NCI-H1092 (cell line): Measurements from ENCODE around the gene ZNF506.
"Not testable (repeated sequence)": the region's sequence is repeated elsewhere in the genome, so short reads cannot be mapped to it uniquely, and the experiment has no call there.

Experiments
- DNase-seq: peaks from one replicate; lab custom pipeline; 2025; lab: John Stamatoyannopoulos, UW

ZNF506 gene

DNA sequence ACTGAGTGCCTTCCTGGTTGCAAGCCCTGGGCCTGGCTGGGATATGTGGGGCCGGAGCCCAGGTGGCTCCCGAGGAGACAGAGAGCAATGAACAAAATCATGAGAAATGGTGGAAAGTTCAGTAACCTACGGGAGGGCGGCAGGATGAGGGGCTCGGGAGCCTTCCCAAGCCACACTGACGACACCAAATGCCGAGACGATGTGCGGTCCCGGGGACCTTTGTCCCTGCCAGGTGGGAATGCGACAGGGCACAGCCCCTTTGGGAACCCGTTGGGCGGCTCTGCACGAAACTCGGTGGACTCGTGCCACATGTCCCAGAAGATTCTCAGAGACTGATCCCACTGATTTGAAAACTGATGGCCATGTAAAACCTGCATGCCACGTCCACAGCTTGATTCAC lies 76.9 kb downstream of the ZNF506 start:
- no peak for DNase-seq

DNA sequence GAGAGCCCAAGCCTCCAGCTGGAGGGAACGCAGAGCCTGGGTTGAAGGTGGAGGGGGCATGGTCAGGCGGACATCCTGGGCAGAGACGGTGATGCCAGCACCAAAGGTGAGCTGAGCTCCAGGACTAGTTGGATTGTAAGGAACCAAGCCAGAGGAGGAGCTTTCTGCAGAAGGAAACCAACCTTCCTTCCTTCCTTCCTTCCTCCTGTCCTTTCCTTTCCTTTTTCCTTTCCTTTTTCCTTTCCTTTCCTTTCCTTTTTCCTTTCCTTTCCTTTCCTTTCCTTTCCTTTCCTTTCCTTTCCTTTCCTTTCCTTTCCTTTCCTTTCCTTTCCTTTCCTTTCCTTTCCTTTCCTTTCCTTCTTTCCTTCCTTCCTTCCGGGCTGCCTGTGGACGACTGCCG lies 77.6 kb downstream of the ZNF506 start:
- not testable (repeated sequence) for DNase-seq

DNA sequence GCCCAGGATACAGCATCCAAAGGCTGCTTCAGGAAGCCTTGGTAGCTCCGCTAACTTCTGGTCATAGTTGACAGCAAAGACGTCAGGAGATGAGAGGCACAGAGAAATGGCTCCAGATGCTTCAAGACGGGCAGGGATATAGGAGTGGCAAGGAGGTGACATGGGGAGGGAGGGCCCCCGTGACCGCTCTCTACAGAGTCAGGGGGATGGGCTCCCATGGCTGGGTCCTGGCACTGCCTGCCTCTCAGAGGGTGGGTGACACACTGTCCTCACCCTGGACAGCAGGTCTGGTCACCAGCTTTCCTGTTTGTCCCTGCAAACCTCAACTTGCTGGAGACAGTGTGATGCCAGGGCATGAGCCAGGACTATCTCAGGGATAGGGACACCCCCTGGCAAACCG lies 78.4 kb downstream of the ZNF506 start:
- DNase-seq: no peak

DNA sequence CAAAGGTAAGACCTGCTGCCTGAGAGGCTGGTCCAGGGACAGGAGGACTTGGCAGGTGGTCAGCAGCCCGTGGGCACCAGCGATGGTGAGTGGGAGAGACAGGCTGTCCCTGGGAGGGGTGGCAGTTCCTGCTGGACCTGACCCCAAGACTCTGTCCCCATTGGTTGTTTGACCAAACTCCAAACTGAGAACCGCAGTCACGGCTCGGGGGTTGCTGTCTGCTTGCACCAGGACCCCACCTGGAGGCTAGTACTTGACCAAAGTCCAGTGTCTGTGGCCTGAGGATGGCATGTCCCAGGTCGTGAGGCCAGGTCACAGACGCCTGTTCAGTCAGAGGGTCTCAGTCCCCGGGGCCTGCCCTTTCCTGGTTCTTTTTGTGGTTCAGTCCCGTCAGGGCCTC lies 78.8 kb downstream of the ZNF506 start:
- DNase-seq: no peak
